Muscle layer of colon (tissue), 2 donors: ENCODE results near the gene MARVELD1.

Experiments used
- H3K27ac ChIP-seq: one replicate; pipeline ENCODE4 v1.7.0; 2013; ENCODE audit warnings: low read depth, mild to moderate bottlenecking, low read length, moderate library complexity
- H3K27me3 ChIP-seq, 2 donors: one replicate each; pipeline ENCODE4 v1.7.0; 2013; ENCODE audit warnings: low read length in 2 of 2, mild to moderate bottlenecking in 2 of 2; ENCODE audit not compliant: insufficient read depth in 2 of 2, control insufficient read depth in 1 of 2
- H3K36me3 ChIP-seq: one replicate; pipeline ENCODE4 v1.7.0; 2013; ENCODE audit warnings: mild to moderate bottlenecking, low read length; ENCODE audit not compliant: insufficient read depth
- H3K4me1 ChIP-seq: one replicate; pipeline ENCODE4 v1.7.0; 2013; ENCODE audit warnings: mild to moderate bottlenecking, low read length; ENCODE audit not compliant: insufficient read depth
- H3K4me3 ChIP-seq, 2 donors: one replicate each; pipeline ENCODE4 v1.7.0; 2013; ENCODE audit warnings: low read length in 2 of 2, low read depth in 1 of 2, mild to moderate bottlenecking in 1 of 2, moderate library complexity in 1 of 2
- H3K9ac ChIP-seq: one replicate; pipeline ENCODE4 v1.7.0; 2013; ENCODE audit warnings: low read length
- H3K9me3 ChIP-seq: one replicate; pipeline ENCODE4 v1.7.0; 2013; ENCODE audit warnings: mild to moderate bottlenecking, low read length
- donor health status: abdominal sarcoma.
- donor health status: Adenocarcinoma of cecum.

MARVELD1 gene

DNA sequence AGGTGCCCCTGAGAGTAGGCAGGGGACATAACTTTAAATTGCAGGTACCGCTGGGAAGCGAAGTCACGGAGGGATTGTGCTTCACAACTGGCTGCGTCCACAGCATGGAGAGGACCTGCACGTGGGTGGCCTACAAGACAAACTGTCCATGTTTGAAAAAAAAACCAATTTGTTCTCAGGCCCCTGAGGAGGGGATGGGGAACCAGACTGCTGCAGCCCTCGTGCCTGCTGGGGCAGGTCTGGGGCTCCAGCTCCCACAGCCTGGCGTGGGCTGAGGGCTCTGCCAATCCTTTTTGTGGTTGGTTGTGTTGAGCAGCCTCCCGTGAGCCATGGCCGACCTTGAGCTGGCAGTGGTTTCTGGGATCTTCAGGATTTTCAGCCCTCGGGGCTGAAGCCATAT lies 48.5 kb downstream of the MARVELD1 start:
- Histone ChIP-seq H3K9me3 (no peaks in the 10 kb centered on the region), H3K9ac (no peak overlapping the region), H3K27ac (no peak overlapping the region)

DNA sequence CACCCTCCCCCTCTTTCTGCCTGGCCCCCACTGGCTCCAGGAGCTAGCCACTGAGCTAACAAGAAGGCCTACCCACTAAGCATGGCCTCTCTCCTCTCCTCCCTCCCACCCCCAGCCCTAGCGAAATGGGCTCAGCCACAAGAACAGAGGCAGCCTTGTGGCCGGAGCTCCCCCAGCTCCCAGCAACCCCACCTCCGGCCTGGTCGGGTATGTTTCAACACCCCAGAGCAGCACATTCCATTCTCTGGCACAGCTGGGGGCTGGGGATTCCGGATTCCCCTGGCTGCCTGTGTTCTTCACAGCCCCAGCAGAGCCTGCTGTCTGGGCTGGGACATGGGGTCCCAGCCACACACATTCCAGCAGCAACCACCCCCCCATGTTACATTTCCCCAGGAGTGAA lies 49.3 kb downstream of the MARVELD1 start:
- no peak overlapping the region for H3K9ac ChIP-seq
- H3K4me1 ChIP-seq: no peaks in the 10 kb centered on the region
- H3K27me3 ChIP-seq: no peaks in the 10 kb centered on the region
- H3K27ac ChIP-seq: no peak overlapping the region
- H3K9me3 ChIP-seq: no peaks in the 10 kb centered on the region
- peaks cover 9% of the 10 kb centered on the region for H3K36me3 ChIP-seq
- H3K4me3 ChIP-seq: no peak overlapping the region

More for the DNA sequence above, 48.5 kb downstream of the MARVELD1 start:
- no peaks in the 10 kb centered on the region for H3K27me3 ChIP-seq
- H3K4me3 ChIP-seq: no peak overlapping the region
- peaks cover 15% of the 10 kb centered on the region for H3K36me3 ChIP-seq
- H3K4me1 ChIP-seq: no peaks in the 10 kb centered on the region

DNA sequence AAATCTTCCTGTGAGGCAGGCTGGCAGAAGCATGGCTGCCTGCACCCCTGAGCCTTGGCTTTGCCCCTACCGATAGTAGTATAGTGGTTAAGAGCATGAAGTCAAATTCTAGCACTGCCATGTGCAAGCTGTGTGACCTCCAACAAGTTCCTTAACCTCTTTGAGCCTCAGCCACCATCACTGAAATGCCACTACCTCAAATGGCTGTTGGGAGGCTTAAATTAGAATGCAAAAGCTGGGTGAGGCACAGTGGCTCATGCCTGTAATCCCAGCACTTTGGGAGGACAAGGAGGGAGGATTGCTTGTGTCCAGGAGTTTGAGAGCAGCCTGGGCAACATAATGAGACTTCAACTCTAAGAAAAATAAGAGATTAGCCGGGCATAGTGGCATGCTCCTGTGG lies 49.9 kb downstream of the MARVELD1 start:
- H3K27me3 ChIP-seq: no peaks in the 10 kb centered on the region
- H3K27ac ChIP-seq: no peak overlapping the region
- no peak overlapping the region for H3K4me3 ChIP-seq
- no peak overlapping the region for H3K9ac ChIP-seq
- no peaks in the 10 kb centered on the region for H3K4me1 ChIP-seq
- no peaks in the 10 kb centered on the region for H3K9me3 ChIP-seq
- H3K36me3 ChIP-seq: peaks cover 9% of the 10 kb centered on the region

DNA sequence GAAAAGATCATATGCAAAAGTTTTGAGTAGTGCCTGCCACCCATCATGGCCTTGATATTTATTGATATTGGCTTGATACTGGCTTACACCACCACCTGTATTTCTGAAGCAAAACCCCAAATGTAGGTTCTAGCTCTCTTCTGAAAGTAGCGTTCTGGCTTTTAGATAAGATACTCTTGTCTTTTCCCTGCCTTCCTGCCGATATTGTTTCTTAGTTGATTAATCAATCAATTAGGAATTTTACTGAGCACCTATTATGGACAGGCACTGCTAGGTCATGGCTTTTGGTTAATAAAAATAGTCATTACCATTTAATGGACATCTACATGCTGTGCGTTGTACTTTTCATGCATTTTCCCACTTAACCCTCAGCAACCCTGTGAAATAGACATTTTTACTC lies 50.4 kb downstream of the MARVELD1 start:
- Histone ChIP-seq H3K36me3 (peaks cover 9% of the 10 kb centered on the region), H3K27me3 (peaks cover 0 to under 1% of the 10 kb centered on the region in 2 donors), H3K4me3 (no peak overlapping the region), H3K9ac (no peak overlapping the region), H3K4me1 (no peaks in the 10 kb centered on the region), H3K9me3 (no peaks in the 10 kb centered on the region), H3K27ac (no peak overlapping the region)

DNA sequence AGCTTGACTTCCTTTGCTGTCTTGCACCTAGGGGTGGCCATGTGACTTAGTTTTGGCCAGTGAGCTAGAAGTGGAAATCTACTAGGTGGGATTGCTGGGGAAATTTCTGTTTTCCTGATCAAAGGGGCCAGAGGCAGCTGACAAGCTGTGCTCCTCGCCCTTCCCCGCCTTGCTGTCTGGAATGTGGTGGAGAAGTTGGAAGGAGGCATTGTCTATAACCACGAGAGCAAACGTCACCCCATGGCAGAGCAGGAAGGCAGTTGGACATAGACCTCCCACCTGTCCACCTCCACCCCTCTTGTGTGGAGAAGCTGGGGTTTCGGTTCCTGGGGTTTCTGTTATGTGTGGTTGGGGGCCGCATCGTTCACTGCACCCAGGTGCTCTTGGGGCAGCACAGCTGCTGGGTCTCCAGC lies 51.0 kb downstream of the MARVELD1 start:
- Histone ChIP-seq H3K27ac (no peak overlapping the region), H3K27me3 (peaks cover 0 to 6% of the 10 kb centered on the region in 2 donors), H3K9ac (no peak overlapping the region), H3K9me3 (no peaks in the 10 kb centered on the region), H3K4me3 (no peak overlapping the region), H3K4me1 (no peaks in the 10 kb centered on the region), H3K36me3 (peaks cover 9% of the 10 kb centered on the region)

DNA sequence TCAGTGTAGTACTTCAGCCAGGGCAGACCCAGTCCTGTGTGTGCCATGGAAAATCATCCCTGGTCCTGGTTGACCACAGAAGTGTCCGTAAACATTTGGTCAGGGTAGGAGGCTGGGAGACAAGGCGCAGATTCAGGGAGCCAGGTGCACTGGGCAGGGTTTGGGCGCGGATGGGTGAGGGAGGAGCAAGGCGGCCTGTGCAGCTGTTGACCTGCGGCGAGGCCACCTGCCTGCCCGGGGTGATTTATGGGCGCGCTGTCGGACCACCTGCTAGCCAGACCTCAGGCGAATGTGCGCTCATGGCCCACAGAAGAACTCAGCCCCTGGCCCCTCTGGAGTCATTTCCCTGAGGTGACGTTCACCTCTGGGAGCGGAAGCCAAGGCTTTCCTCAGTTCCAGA lies 51.7 kb downstream of the MARVELD1 start:
- H3K9me3 ChIP-seq: no peaks in the 10 kb centered on the region
- peaks cover 0 to 10% of the 10 kb centered on the region in 2 donors for H3K27me3 ChIP-seq
- no peak overlapping the region for H3K4me3 ChIP-seq
- H3K4me1 ChIP-seq: no peaks in the 10 kb centered on the region
- H3K9ac ChIP-seq: no peak overlapping the region
- H3K36me3 ChIP-seq: peaks cover 2% of the 10 kb centered on the region
- H3K27ac ChIP-seq: no peak overlapping the region

DNA sequence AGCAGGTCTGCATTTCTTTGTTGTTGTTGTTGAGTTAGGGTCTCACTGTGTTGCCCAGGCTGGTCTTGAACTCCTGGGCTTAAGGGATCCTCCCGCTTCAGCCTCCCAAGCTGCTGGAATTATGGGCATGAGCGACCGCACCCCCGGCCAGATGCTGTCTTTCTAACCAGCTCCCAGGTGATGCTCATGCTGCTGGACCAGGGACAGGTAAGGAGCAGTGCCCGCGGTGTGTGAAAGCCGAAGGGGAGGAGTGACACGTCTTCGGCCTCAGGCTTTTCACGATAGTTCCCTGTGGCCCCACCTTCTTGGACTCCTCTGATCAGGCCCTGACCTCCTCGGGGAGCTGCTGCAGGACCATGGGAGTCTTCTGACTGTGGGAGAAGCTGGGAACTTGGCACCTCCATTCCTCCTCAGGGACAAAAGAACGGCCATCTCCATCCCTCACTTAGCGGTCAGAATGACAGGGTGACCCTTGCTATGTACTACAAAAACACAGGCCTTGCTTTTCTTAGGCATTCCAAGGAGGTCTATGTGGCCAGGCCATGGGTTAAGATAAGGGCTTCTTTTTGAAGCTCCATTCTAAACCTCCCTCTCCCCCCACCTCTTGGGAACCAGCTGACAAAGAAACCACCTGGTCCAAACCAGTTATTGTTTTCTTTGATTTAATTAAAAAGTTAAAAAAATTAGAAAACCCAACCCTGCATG lies 52.7 kb downstream of the MARVELD1 start:
- H3K27ac ChIP-seq: no peak overlapping the region
- H3K4me3 ChIP-seq: no peak overlapping the region
- H3K36me3 ChIP-seq: no peaks in the 10 kb centered on the region
- H3K27me3 ChIP-seq: peaks cover 6 to 21% of the 10 kb centered on the region in 2 donors
- H3K9ac ChIP-seq: no peak overlapping the region
- no peaks in the 10 kb centered on the region for H3K9me3 ChIP-seq
- no peaks in the 10 kb centered on the region for H3K4me1 ChIP-seq

DNA sequence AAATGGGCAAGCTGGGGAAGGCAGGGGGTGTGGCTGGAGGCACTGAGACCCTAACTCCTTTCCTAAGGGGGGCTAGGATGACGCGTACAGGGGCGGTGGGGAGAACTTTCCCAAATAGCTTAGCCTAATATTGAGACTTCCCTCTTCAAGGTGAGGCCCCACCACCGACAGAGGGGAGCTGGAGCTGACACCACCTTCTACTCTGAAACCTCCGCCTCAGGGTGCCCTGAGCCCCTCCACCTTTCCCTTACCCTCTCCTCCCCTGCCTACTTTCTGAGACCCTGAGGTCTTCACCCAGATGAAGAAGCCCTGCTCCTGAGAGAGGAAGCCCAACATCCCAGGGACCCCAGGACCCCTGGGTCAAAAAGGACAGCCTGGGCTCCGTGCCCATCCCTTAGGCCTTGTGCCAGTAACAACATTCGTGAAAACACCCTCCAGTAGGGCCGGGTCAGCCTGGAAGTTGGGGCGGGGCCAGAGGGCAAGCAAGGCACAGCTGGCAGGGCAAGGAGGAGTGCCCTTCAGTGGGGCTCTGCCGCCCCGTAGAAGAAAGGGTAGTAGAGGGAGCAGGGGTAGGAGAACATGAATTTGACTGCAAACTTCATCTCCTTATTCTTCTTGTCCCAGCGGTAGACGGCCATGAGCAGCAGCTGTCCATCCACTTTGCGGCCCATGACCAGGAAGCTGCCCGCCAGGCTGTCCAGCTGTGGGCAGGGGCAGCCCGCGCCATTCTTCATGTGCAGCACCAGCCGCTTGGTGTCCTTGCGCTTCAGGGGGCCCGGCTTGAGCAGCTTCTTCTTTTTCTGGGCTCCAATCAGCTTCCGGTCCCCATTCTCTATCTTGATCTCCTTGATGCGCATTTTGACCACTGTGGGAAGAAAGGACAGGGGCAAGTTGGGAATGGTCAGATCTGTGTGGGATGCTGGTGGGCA lies 53.7 kb downstream of the MARVELD1 start:
- peaks cover 6 to 29% of the 10 kb centered on the region in 2 donors for H3K27me3 ChIP-seq
- no peak overlapping the region for H3K27ac ChIP-seq
- no peak overlapping the region for H3K4me3 ChIP-seq
- no peaks in the 10 kb centered on the region for H3K36me3 ChIP-seq
- no peaks in the 10 kb centered on the region for H3K4me1 ChIP-seq
- no peak overlapping the region for H3K9ac ChIP-seq
- no peaks in the 10 kb centered on the region for H3K9me3 ChIP-seq
